Coronary artery (tissue), 2 donors: ENCODE data around the gene NMNAT1.
"Not testable (repeated sequence)": the region's sequence is repeated elsewhere in the genome, so short reads cannot be mapped to it uniquely, and the experiment has no call there.

Experiments
- DNase-seq: peaks from one replicate; pipeline ENCODE4 v3.0.0-alpha.2; 2017; ENCODE audit warnings: low spot score
- H3K27ac ChIP-seq, 2 donors: fragments of 200-600 bp; sonication (generic); one replicate each; pipeline ENCODE4 v1.5.1; 2016 to 2019
- H3K4me3 ChIP-seq: fragments of 200-600 bp; sonication (generic); 2 replicates; pipeline ENCODE4 v1.5.1; 2016; ENCODE audit warnings: mild to moderate bottlenecking, moderate library complexity
- CTCF ChIP-seq: fragments of 200-600 bp; sonication (generic); IDR thresholded peaks from one replicate; pipeline ENCODE4 v1.5.1; 2019; ENCODE audit warnings: antibody characterized with exemption

Gene NMNAT1

GRCh38 chr1:9996624-9997582, 53.6 kb downstream of the NMNAT1 start, which contains the start of gene RBP7:
RBP7 (plus strand) TSS chr1:9997228; CDS start chr1:9997259, 31 bp downstream.
- TF ChIP-seq CTCF = no peak
- H3K27ac ChIP-seq = peak within 1 kb of the TSS in 1 of 2 donors; percentile 44
- peak within 1 kb of the TSS; percentile 75 for H3K4me3 ChIP-seq
- no peak for DNase-seq

GRCh38 chr1:10001016-10001665, 57.9 kb downstream of the NMNAT1 start:
- no peak for DNase-seq
- Histone ChIP-seq H3K4me3 (no peak overlapping the region), H3K27ac (no peak overlapping the region)
- TF ChIP-seq CTCF = no peak

- H3K27ac ChIP-seq, DNase-seq: not testable (repeated sequence)
Observed at GRCh38 chr1:10005248-10005647, 62.0 kb downstream of the NMNAT1 start.

GRCh38 chr1:10007169-10007568, 63.9 kb downstream of the NMNAT1 start:
- no peak overlapping the region for H3K27ac ChIP-seq
- DNase-seq = no peak
- TF ChIP-seq CTCF = no peak

More at GRCh38 chr1:10005248-10005647, 62.0 kb downstream of the NMNAT1 start:
- H3K4me3 ChIP-seq = not testable (repeated sequence)

GRCh38 chr1:10014016-10014415, 70.7 kb downstream of the NMNAT1 start:
- no peak for TF ChIP-seq CTCF
- H3K4me3 ChIP-seq = no peak overlapping the region
- H3K27ac ChIP-seq = no peak overlapping the region
- DNase-seq = no peak

More at GRCh38 chr1:10007169-10007568, 63.9 kb downstream of the NMNAT1 start:
- no peak overlapping the region for H3K4me3 ChIP-seq

GRCh38 chr1:10019561-10019960, 76.3 kb downstream of the NMNAT1 start:
- no peak overlapping the region for H3K27ac ChIP-seq
- H3K4me3 ChIP-seq = no peak overlapping the region
- DNase-seq = no peak
- TF ChIP-seq CTCF = no peak

- DNase-seq = no peak
- no peak for TF ChIP-seq CTCF
- no peak overlapping the region for H3K4me3 ChIP-seq
- H3K27ac ChIP-seq = no peak overlapping the region
Observed at GRCh38 chr1:10020086-10020485, 76.8 kb downstream of the NMNAT1 start.

- H3K27ac ChIP-seq, H3K4me3 ChIP-seq, DNase-seq: not testable (repeated sequence)
Observed at GRCh38 chr1:10020678-10021077, 77.4 kb downstream of the NMNAT1 start.

GRCh38 chr1:10021992-10022391, 78.7 kb downstream of the NMNAT1 start:
- not testable (repeated sequence) for DNase-seq, H3K27ac ChIP-seq, H3K4me3 ChIP-seq
